Fibroblast of lung (primary cell): Measurements from ENCODE around the gene DHCR24.

ENCODE experiments used
- EZH2 ChIP-seq: IDR thresholded peaks from 2 replicates; pipeline ENCODE4 v1.5.1; 2012; ENCODE audit warnings: low read length, control low read depth, mild to moderate bottlenecking; ENCODE audit errors: missing control alignments
- TF ChIP-seq, protein P1 (sequence below), 2 donors: IDR thresholded peaks in 1 of 2; conservative IDR thresholded peaks in 1 of 2; 1 replicate in 1 of 2; 2 replicates in 1 of 2; pipeline ENCODE4 v1.5.1; 2011 to 2012; ENCODE audit warnings: low read length in 2 of 2, control low read depth in 1 of 2, inconsistent platforms in 1 of 2, low read depth in 1 of 2, mild to moderate bottlenecking in 1 of 2

DNA sequence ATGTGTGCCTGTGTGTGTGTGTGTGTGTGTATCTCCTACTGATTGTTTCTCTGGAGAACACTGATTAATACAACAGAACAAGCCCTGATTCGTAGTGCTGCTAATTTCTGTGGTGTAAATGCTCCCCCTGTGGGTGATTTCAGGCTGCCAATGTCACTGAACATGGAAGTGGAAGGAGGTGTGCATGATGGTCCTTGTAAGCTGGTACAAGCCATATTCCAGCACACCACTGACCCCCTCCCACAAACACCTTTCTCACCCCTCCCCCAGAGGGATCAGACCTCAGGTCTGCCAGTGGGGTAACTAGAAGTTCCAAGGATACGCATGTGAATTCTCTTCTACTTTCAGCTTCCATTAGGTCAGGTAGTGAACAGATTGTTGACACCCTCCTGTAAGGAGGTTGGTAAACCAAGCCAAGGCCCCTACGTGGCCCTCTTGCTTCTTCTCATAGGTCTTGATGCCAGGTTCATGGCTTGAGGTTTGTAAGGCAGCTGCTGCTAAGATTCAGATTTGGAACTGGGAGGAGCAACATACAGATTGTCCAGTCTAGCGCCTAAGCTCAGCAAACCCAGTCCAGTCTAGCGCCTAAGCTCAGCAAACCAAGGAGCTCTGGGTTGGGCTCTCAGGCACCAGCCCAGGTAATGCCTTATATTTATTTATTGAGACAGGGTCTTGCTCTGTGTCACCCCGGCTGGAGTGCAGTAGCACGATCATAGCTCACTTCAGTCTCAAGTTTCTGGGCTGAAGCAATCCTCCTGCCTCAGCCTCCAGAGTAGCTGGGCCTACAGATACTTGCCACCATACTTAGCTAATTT lies 38.7 kb downstream of the DHCR24 start:
- TF ChIP-seq, protein P1, sequence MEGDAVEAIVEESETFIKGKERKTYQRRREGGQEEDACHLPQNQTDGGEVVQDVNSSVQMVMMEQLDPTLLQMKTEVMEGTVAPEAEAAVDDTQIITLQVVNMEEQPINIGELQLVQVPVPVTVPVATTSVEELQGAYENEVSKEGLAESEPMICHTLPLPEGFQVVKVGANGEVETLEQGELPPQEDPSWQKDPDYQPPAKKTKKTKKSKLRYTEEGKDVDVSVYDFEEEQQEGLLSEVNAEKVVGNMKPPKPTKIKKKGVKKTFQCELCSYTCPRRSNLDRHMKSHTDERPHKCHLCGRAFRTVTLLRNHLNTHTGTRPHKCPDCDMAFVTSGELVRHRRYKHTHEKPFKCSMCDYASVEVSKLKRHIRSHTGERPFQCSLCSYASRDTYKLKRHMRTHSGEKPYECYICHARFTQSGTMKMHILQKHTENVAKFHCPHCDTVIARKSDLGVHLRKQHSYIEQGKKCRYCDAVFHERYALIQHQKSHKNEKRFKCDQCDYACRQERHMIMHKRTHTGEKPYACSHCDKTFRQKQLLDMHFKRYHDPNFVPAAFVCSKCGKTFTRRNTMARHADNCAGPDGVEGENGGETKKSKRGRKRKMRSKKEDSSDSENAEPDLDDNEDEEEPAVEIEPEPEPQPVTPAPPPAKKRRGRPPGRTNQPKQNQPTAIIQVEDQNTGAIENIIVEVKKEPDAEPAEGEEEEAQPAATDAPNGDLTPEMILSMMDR (conservative IDR thresholded peaks at IDR 0.05 in 1 of 2, IDR thresholded peaks at IDR 0.05 in 1 of 2; ENCODE audit: low read depth in 1 of 2, low read length in 2 of 2), result no peak
- TF ChIP-seq EZH2, result no peak
